K562 (cell line): ENCODE results near the gene ABCG1. TPM values are rescaled to one million over a fixed set of nuclear protein-coding genes. Genes with fewer than 3 reads are reported as not detected.

Experiments used
- ATAC-seq: fragments of 200-7000 bp; cut with Tn5 transposase; 3 replicates; pipeline ENCODE4 v1.9.1; 2020; ENCODE audit warnings: moderate library complexity
- BruUV-seq: library from RNA; stranded (reverse); fragments of 400-500 nt; replicated peaks from 2 replicates; lab custom pipeline; 2021; lab: Mats Ljungman, UMichigan
- CTCF ChIA-PET: fragments of 300-600 bp; formaldehyde crosslinking; extraction: SDS; loops from one replicate; lab custom pipeline; 2021; ENCODE audit warnings: low intra/inter-chr PET ratio; lab: Yijun Ruan, JAX
- POLR2A ChIA-PET: fragments of 300-600, 350-650 bp; sonication (Branson Sonifier 250); formaldehyde crosslinking; extraction: SDS; loops from one replicate; lab custom pipeline; 2021; ENCODE audit warnings: antibody characterized with exemption, inconsistent platforms; lab: Yijun Ruan, JAX
- DNase-seq, 4 experiments: peaks; one replicate each; pipeline versions ENCODE4 v3.0.0 to v3.0.0-alpha.2; 2011 to 2018; ENCODE audit warnings: low spot score in 3 of 4, mixed read lengths in 3 of 4; ENCODE audit errors: extremely low read depth in 1 of 4
- FAIRE-seq: peaks from 2 replicates; lab custom pipeline; 2011; peaks lifted over from hg19 to GRCh38; lab: Jason Lieb, UNC
- H2AFZ ChIP-seq: 2 replicates; pipeline ENCODE4 v1.6.0; 2011; ENCODE audit warnings: low read depth, low read length, control low read depth, inconsistent platforms
- H3K27ac ChIP-seq: fragments of 200-600 bp; 3 replicates; pipeline ENCODE4 v1.8.0; 2011; ENCODE audit warnings: low read depth, mild to moderate bottlenecking, control low read depth, inconsistent platforms, low read length, moderate library complexity, mixed read lengths; ENCODE audit errors: extremely low read depth
- H3K27me3 ChIP-seq, 2 experiments: fragments of 300-600 bp in 1 of 2; 2 replicates in 1 of 2; 3 replicates in 1 of 2; pipeline versions ENCODE4 v1.6.0 to v1.8.0; 2011; ENCODE audit warnings: inconsistent platforms in 2 of 2, low read length in 2 of 2, mild to moderate bottlenecking in 1 of 2, mixed read lengths in 1 of 2, moderate library complexity in 1 of 2; ENCODE audit not compliant: control insufficient read depth in 2 of 2, insufficient read depth in 2 of 2
- H3K36me3 ChIP-seq: fragments of 300-600 bp; 3 replicates; pipeline ENCODE4 v1.8.0; 2011; ENCODE audit warnings: mild to moderate bottlenecking, low read length, inconsistent platforms; ENCODE audit not compliant: control insufficient read depth, insufficient read depth
- H3K4me1 ChIP-seq, 2 experiments: fragments of 200-600 bp in 1 of 2; replicated peaks in 1 of 2; 2 replicates in 1 of 2; 3 replicates in 1 of 2; pipeline versions ENCODE4 v1.5.1 to v1.8.0; 2011; ENCODE audit warnings: inconsistent platforms in 2 of 2, low read length in 2 of 2, mild to moderate bottlenecking in 1 of 2, mixed read lengths in 1 of 2, moderate library complexity in 1 of 2; ENCODE audit not compliant: control insufficient read depth in 2 of 2, insufficient read depth in 2 of 2
- H3K4me2 ChIP-seq: 2 replicates; pipeline ENCODE4 v1.6.1; 2011; ENCODE audit warnings: low read length, control low read depth, inconsistent platforms, mixed read lengths; ENCODE audit not compliant: insufficient read depth
- H3K4me3 ChIP-seq: fragments of 200-600 bp; sonication (generic), shearing (Covaris generic); 2 replicates; pipeline ENCODE4 v1.5.1; 2016; ENCODE audit warnings: control low read depth, inconsistent platforms
- H3K79me2 ChIP-seq: fragments of 200-600 bp; 3 replicates; pipeline ENCODE4 v1.8.0; 2011; ENCODE audit warnings: low read length, inconsistent platforms; ENCODE audit not compliant: control insufficient read depth, insufficient read depth
- H3K9ac ChIP-seq, 2 experiments: 2 replicates each; pipeline versions ENCODE4 v1.6.0 to v1.6.1; 2011; ENCODE audit warnings: low read depth in 2 of 2, low read length in 2 of 2, control low read depth in 1 of 2, inconsistent platforms in 1 of 2, mild to moderate bottlenecking in 1 of 2, mixed read lengths in 1 of 2; ENCODE audit not compliant: insufficient read depth in 1 of 2
- H3K9me1 ChIP-seq: one replicate; pipeline ENCODE4 v1.6.0; 2011; ENCODE audit warnings: inconsistent platforms, mild to moderate bottlenecking, low read length, moderate library complexity; ENCODE audit not compliant: control insufficient read depth, insufficient read depth
- H3K9me3 ChIP-seq: replicated peaks from 2 replicates; pipeline ENCODE4 v1.5.1; 2011; ENCODE audit warnings: low read depth, low read length, inconsistent platforms; ENCODE audit not compliant: control insufficient read depth, insufficient read depth
- H4K20me1 ChIP-seq: replicated peaks from 2 replicates; pipeline ENCODE4 v1.6.1; 2011; ENCODE audit warnings: low read length, inconsistent platforms, mixed read lengths; ENCODE audit not compliant: control insufficient read depth, insufficient read depth
- ATF2 ChIP-seq: sonication (generic); formaldehyde crosslinking; IDR thresholded peaks from 2 replicates; pipeline ENCODE4 v1.8.1; 2022; ENCODE audit warnings: missing genetic modification reagents
- E2F8 ChIP-seq: fragments of 450-650 bp; IDR thresholded peaks from 2 replicates; pipeline ENCODE4 v1.7.1; 2018; ENCODE audit warnings: mild to moderate bottlenecking, low read depth; ENCODE audit not compliant: partially characterized antibody
- EHMT2 ChIP-seq: fragments of 450-650 bp; IDR thresholded peaks from 2 replicates; pipeline ENCODE4 v1.6.1; 2018; ENCODE audit warnings: antibody characterized with exemption
- ELF1 ChIP-seq: fragments of 200-800 bp; sonication (Bioruptor generic); IDR thresholded peaks from 2 replicates; pipeline ENCODE4 v1.6.1; 2016; ENCODE audit warnings: missing genetic modification characterization, missing compliant biosample characterization
- HIVEP1 ChIP-seq: fragments of 250-450 bp; sonication (Bioruptor Pico); IDR thresholded peaks from 2 replicates; pipeline ENCODE4 v1.4.0; 2020; ENCODE audit warnings: mild to moderate bottlenecking
- ILF3 ChIP-seq: fragments of 450-650 bp; IDR thresholded peaks from 2 replicates; pipeline ENCODE4 v1.6.1; 2018; ENCODE audit warnings: antibody characterized with exemption, mild to moderate bottlenecking, moderate library complexity, borderline replicate concordance
- MTA2 ChIP-seq: fragments of 450-650 bp; IDR thresholded peaks from 2 replicates; pipeline ENCODE4 v1.6.1; 2016; ENCODE audit warnings: low read depth
- PTBP1 ChIP-seq: fragments of 200-400 bp; formaldehyde crosslinking; IDR thresholded peaks from 2 replicates; pipeline ENCODE4 v1.6.1; 2017; ENCODE audit warnings: low read depth, low read length
- PURB ChIP-seq: sonication (generic); formaldehyde crosslinking; IDR thresholded peaks from 2 replicates; pipeline ENCODE4 v1.9.0; 2021; ENCODE audit warnings: low read depth, mild to moderate bottlenecking, missing genetic modification reagents
- SLC30A9 ChIP-seq: fragments of 250-450 bp; sonication (Bioruptor Pico); IDR thresholded peaks from 2 replicates; pipeline ENCODE4 v1.8.0; 2022; ENCODE audit warnings: mild to moderate bottlenecking, moderate library complexity
- ZBTB7A ChIP-seq: IDR thresholded peaks from 2 replicates; pipeline ENCODE4 v1.6.1; 2011; ENCODE audit warnings: low read depth, mild to moderate bottlenecking, low read length, moderate library complexity, borderline replicate concordance; ENCODE audit not compliant: control insufficient read depth
- ZNF354B ChIP-seq: fragments of 250-450 bp; sonication (Bioruptor Pico); IDR thresholded peaks from 2 replicates; pipeline ENCODE4 v1.4.0; 2020
- ZNF445 ChIP-seq: fragments of 250-450 bp; sonication (Bioruptor Pico); IDR thresholded peaks from 2 replicates; pipeline ENCODE4 v1.4.0; 2020; ENCODE audit warnings: low read depth, mild to moderate bottlenecking, moderate library complexity
- WGBS: fragments of 100-300 bp; shearing (Covaris generic); methylation state at CpG from one replicate; pipeline ENCODE4 v1.1.6; 2016; ENCODE audit warnings: low coverage, mixed read lengths; ENCODE audit not compliant: insufficient coverage; ENCODE audit errors: missing lambda C conversion rate; 5-methylcytosine and 5-hydroxymethylcytosine counted together
- in situ Hi-C: fragments of 300-500 bp; cut with MboI; formaldehyde crosslinking; loops from 4 replicates; pipeline ENCODE4 v1.15.0; 2018; ENCODE audit warnings: inconsistent platforms, mixed read lengths
- intact Hi-C: fragments of 100-400 bp; cut with micrococcal nuclease; formaldehyde crosslinking; loops from 2 replicates; pipeline ENCODE4 v1.14.2; 2022
- polyA plus RNA-seq, 8 experiments: library from polyadenylated mRNA; depleted of rRNA in 4 of 8; stranded (reverse) in 5 of 8; unstranded in 3 of 8; fragments of >200 nt; fragmentation: Nextera tagmentation in 2 of 8; fragmentation: Illumina TruSeq in 1 of 8; extraction: Ambion mirVana in 2 of 8; extraction: Trizol in 1 of 8; gene quantifications; 2 replicates each; pipeline versions ENCODE4 v1.2.1 to v1.2.3, GENCODE V29; 2011 to 2014; ENCODE audit warnings: inconsistent platforms in 1 of 8, missing spikeins in 1 of 8
- total RNA-seq, 7 experiments: library from RNA; depleted of rRNA in 6 of 7; stranded (reverse); fragments of >200 nt in 6 of 7; fragmentation: Illumina TruSeq in 2 of 7; extraction: Trizol in 2 of 7; gene quantifications; 2 replicates each; pipeline versions ENCODE4 v1.2.1 to v1.2.3, GENCODE V29; 2011 to 2021; ENCODE audit warnings: low replicate concordance in 1 of 7
- TF ChIP-seq, protein P1 (sequence below): fragments of 250-450 bp; sonication (Bioruptor Pico); IDR thresholded peaks from 2 replicates; pipeline ENCODE4 v1.4.0; 2020

ABCG1 gene
- total and polyA plus RNA-seq, 9 of the 15 experiments (the other 6 are each of a cell fraction or from before 2014, with no cell fraction given) = 0.04 to 0.09 TPM; not detected in 7

DNA sequence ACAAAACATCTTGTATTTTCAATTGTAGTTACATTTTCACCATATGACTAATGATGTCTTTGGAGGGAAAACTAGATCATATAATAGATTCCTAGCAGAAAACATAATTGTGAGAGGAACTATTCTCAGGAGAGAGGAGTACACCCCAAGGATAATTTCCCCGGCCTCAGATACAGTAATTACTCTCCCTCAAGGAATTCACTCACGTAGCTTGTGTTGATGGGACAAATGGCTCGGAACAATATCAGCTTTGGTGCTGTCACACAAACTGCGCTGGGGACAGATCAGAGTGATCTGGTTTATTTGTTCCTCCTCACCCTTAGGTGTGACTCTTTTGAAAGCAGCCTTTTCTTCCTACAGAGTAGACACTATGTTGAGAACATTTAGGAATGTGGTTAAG is 11.2 kb downstream of the ABCG1 start:
- in situ Hi-C loops (no loop called here), intact Hi-C loops (no loop called here)
- DNase-seq (no peak), ATAC-seq (no peak), FAIRE-seq (no peak)
- Histone ChIP-seq H3K4me1 (peaks cover 13 to 14% of the 10 kb centered on the region in 2 experiments), H3K4me3 (no peak overlapping the region), H3K27ac (no peak overlapping the region), H3K9ac (no peak overlapping the region), H3K36me3 (no peaks in the 10 kb centered on the region), H3K9me1 (peaks cover 4% of the 10 kb centered on the region), H3K4me2 (no peak overlapping the region), H2AFZ (no peak overlapping the region), H3K27me3 (peaks cover 42 to 68% of the 10 kb centered on the region in 2 experiments), H3K79me2 (no peaks in the 10 kb centered on the region), H4K20me1 (no peaks in the 10 kb centered on the region), H3K9me3 (no peaks in the 10 kb centered on the region)
- no TSS peak for BruUV-seq
- POLR2A ChIA-PET = interaction anchor here (1.1 to 1.3 kb wide), 2 partner anchors 14 to 48 kb away, joined by 3 read pairs; no protein-coding TSS in a partner anchor
- CTCF ChIA-PET = no interaction called here
- WGBS = 1% methylated on average over 4 of the region's 4 CpGs
- TF ChIP-seq ZNF445 (CRISPR knock-in tag) (no peak), ZBTB7A (no peak), ELF1 (tag) (no peak), E2F8 (no peak), ATF2 (CRISPR knock-in tag) (no peak), ILF3 (no peak), PTBP1 (no peak), ZNF354B (CRISPR knock-in tag) (no peak), SLC30A9 (no peak), EHMT2 (no peak), MTA2 (no peak), PURB (CRISPR knock-in tag) (no peak), HIVEP1 (CRISPR knock-in tag) (no peak)
- TF ChIP-seq, protein P1, sequence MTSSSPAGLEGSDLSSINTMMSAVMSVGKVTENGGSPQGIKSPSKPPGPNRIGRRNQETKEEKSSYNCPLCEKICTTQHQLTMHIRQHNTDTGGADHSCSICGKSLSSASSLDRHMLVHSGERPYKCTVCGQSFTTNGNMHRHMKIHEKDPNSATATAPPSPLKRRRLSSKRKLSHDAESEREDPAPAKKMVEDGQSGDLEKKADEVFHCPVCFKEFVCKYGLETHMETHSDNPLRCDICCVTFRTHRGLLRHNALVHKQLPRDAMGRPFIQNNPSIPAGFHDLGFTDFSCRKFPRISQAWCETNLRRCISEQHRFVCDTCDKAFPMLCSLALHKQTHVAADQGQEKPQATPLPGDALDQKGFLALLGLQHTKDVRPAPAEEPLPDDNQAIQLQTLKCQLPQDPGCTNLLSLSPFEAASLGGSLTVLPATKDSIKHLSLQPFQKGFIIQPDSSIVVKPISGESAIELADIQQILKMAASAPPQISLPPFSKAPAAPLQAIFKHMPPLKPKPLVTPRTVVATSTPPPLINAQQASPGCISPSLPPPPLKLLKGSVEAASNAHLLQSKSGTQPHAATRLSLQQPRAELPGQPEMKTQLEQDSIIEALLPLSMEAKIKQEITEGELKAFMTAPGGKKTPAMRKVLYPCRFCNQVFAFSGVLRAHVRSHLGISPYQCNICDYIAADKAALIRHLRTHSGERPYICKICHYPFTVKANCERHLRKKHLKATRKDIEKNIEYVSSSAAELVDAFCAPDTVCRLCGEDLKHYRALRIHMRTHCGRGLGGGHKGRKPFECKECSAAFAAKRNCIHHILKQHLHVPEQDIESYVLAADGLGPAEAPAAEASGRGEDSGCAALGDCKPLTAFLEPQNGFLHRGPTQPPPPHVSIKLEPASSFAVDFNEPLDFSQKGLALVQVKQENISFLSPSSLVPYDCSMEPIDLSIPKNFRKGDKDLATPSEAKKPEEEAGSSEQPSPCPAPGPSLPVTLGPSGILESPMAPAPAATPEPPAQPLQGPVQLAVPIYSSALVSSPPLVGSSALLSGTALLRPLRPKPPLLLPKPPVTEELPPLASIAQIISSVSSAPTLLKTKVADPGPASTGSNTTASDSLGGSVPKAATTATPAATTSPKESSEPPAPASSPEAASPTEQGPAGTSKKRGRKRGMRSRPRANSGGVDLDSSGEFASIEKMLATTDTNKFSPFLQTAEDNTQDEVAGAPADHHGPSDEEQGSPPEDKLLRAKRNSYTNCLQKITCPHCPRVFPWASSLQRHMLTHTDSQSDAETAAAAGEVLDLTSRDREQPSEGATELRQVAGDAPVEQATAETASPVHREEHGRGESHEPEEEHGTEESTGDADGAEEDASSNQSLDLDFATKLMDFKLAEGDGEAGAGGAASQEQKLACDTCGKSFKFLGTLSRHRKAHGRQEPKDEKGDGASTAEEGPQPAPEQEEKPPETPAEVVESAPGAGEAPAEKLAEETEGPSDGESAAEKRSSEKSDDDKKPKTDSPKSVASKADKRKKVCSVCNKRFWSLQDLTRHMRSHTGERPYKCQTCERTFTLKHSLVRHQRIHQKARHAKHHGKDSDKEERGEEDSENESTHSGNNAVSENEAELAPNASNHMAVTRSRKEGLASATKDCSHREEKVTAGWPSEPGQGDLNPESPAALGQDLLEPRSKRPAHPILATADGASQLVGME (CRISPR knock-in tag) = no peak
